Stomach (tissue), 4 donors: Measurements from ENCODE around the gene RBBP5.

Experiments
- CTCF ChIP-seq, 7 experiments: fragments of 450-650 bp in 4 of 7; fragments of 200-600 bp in 3 of 7; sonication (generic) in 3 of 7; IDR thresholded peaks; one replicate each; pipeline ENCODE4 v1.5.1; 2016 to 2019; ENCODE audit warnings: antibody characterized with exemption in 7 of 7, control low read depth in 2 of 7, mild to moderate bottlenecking in 1 of 7
- POLR2A ChIP-seq, 4 donors: fragments of 450-650 bp; IDR thresholded peaks; one replicate each; pipeline ENCODE4 v1.6.1; 2016; ENCODE audit warnings: antibody characterized with exemption in 4 of 4, control low read depth in 2 of 4, mild to moderate bottlenecking in 1 of 4, moderate library complexity in 1 of 4
- POLR2AphosphoS5 ChIP-seq, 3 donors: sonication (generic); formaldehyde crosslinking; IDR thresholded peaks; one replicate each; pipeline ENCODE4 v1.6.1; 2016; ENCODE audit warnings: antibody characterized with exemption in 3 of 3

DNA sequence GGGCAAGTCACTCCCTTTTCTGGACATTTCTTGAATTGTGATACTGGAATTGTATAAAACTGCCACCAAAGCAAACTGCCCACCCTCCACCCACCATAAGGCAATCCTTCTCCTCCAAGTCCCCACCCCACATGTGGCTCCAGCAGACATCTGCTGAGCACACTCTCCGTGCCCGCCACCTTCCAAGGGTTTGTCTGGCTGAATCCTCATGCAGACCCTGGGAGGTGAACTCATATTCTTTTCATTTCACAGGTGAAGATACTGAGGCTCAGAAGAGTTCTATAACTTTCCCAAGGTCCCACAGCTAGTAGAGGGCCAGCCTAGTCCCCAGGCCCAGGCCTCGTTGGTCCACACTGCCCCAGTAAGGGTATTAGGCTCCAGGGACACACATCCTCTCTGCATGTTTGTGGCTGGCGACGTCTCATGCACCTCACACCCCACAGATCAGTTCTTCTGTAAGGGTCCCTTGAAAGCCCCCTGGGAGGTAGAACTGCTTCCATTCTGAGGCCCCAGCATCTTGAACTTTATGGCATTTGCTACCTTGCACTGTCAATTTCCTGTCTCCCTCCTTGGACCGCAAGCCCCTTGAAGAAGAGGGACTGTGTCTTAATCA is 64.7 kb downstream of the RBBP5 start:
- TF ChIP-seq POLR2AphosphoS5 (IDR thresholded peaks at IDR 0.05) (no peak), CTCF (IDR thresholded peaks at IDR 0.05) (no peak), POLR2A (IDR thresholded peaks at IDR 0.05) (no peak)
